ENCODE data around the gene VWA8. TPM values are rescaled to one million over a fixed set of nuclear protein-coding genes. Genes with fewer than 3 reads are reported as not detected.

VWA8 gene
- total RNA-seq, 1 experiment from 2014 or later = 22.6 TPM

GRCh38 chr13:41766439-41766838 is 194.5 kb downstream of the VWA8 start:
- H3K4me3 ChIP-seq (replicated peaks in 1 of 2; ENCODE audit: low read depth in 1 of 2, low read length in 2 of 2) = no peak overlapping the region
- intact Hi-C loops (cut with micrococcal nuclease) = no loop called here
- no peaks in the 10 kb centered on the region for H4K20me1 ChIP-seq (ENCODE audit: insufficient read depth)
- POLR2A ChIA-PET = no interaction called here
- ATAC-seq (no peak), DNase-seq (ENCODE audit: low read depth, low spot score) (no peak)
- H3K27ac ChIP-seq (ENCODE audit: low read depth, low read length) = no peak overlapping the region
- no peaks in the 10 kb centered on the region for H3K4me1 ChIP-seq (ENCODE audit: control insufficient read depth in 1 of 2, insufficient read depth in 2 of 2, low read length in 2 of 2)
- H3K36me3 ChIP-seq (ENCODE audit: control insufficient read depth in 1 of 2, insufficient read depth in 2 of 2, low read length in 2 of 2) = no peaks in the 10 kb centered on the region
- H3K9me2 ChIP-seq (ENCODE audit: insufficient read depth) = no peaks in the 10 kb centered on the region
- BruUV-seq (replicated peaks) = no TSS peak
- CTCF ChIA-PET = no interaction called here
- RAD21 ChIA-PET (ENCODE audit: low non-redundant PET in 1 of 2, low total read pairs in 2 of 2, uncharacterized antibody in 2 of 2, unreplicated experiment in 2 of 2) = no interaction called here
- no peak overlapping the region for H2AFZ ChIP-seq (ENCODE audit: low read depth, low read length, poor library complexity, severe bottlenecking)
- no peaks in the 10 kb centered on the region for H3K79me2 ChIP-seq (ENCODE audit: insufficient read depth, low read length)
- H3K9me3 ChIP-seq (ENCODE audit: control insufficient read depth in 1 of 2, insufficient read depth in 1 of 2, low read depth in 1 of 2, low read length in 2 of 2) = no peaks in the 10 kb centered on the region
- TF ChIP-seq SP1 (IDR thresholded peaks at IDR 0.05; ENCODE audit: low read depth) (no peak), POLR2AphosphoS5 (IDR thresholded peaks at IDR 0.05; ENCODE audit: low read depth, low read length) (no peak), JUND (IDR thresholded peaks at IDR 0.05) (no peak), POLR2A (IDR thresholded peaks at IDR 0.05; ENCODE audit: borderline replicate concordance, extremely low read depth, insufficient read depth, insufficient read length) (no peak), EZH2 (IDR thresholded peaks at IDR 0.05) (no peak), CBX3 (IDR thresholded peaks at IDR 0.05; ENCODE audit: low read depth) (no peak), REST (IDR thresholded peaks at IDR 0.05; ENCODE audit: low read depth) (no peak), FOSL1 (IDR thresholded peaks at IDR 0.05; ENCODE audit: low read depth) (no peak)
- H3K9ac ChIP-seq (ENCODE audit: low read length) = no peak overlapping the region
- no peak overlapping the region for H3K4me2 ChIP-seq (ENCODE audit: low read length)
- no peaks in the 10 kb centered on the region for H3K27me3 ChIP-seq (ENCODE audit: insufficient read depth, low read length)

GRCh38 chr13:41765813-41766212 is 195.1 kb downstream of the VWA8 start:
- no peaks in the 10 kb centered on the region for H4K20me1 ChIP-seq (ENCODE audit: insufficient read depth)
- H3K4me2 ChIP-seq (ENCODE audit: low read length) = no peak overlapping the region
- H3K79me2 ChIP-seq (ENCODE audit: insufficient read depth, low read length) = no peaks in the 10 kb centered on the region
- H2AFZ ChIP-seq (ENCODE audit: low read depth, low read length, poor library complexity, severe bottlenecking) = no peak overlapping the region
- H3K9ac ChIP-seq (ENCODE audit: low read length) = no peak overlapping the region
- no peak for DNase-seq (ENCODE audit: low read depth, low spot score)
- POLR2A ChIA-PET = no interaction called here
- H3K9me3 ChIP-seq (ENCODE audit: control insufficient read depth in 1 of 2, insufficient read depth in 1 of 2, low read depth in 1 of 2, low read length in 2 of 2) = no peaks in the 10 kb centered on the region
- ATAC-seq = no peak
- intact Hi-C loops (cut with micrococcal nuclease) = no loop called here
- H3K4me1 ChIP-seq (ENCODE audit: control insufficient read depth in 1 of 2, insufficient read depth in 2 of 2, low read length in 2 of 2) = no peaks in the 10 kb centered on the region
- H3K27me3 ChIP-seq (ENCODE audit: insufficient read depth, low read length) = no peaks in the 10 kb centered on the region
- H3K27ac ChIP-seq (ENCODE audit: low read depth, low read length) = no peak overlapping the region
- H3K9me2 ChIP-seq (ENCODE audit: insufficient read depth) = no peaks in the 10 kb centered on the region
- no peaks in the 10 kb centered on the region for H3K36me3 ChIP-seq (ENCODE audit: control insufficient read depth in 1 of 2, insufficient read depth in 2 of 2, low read length in 2 of 2)
- CTCF ChIA-PET = no interaction called here
- BruUV-seq (replicated peaks) = no TSS peak
- RAD21 ChIA-PET (ENCODE audit: low non-redundant PET in 1 of 2, low total read pairs in 2 of 2, uncharacterized antibody in 2 of 2, unreplicated experiment in 2 of 2) = no interaction called here
- H3K4me3 ChIP-seq (replicated peaks in 1 of 2; ENCODE audit: low read depth in 1 of 2, low read length in 2 of 2) = no peak overlapping the region
- no peak for TF ChIP-seq FOSL1 (IDR thresholded peaks at IDR 0.05; ENCODE audit: low read depth)
- no peak for TF ChIP-seq CEBPB (IDR thresholded peaks at IDR 0.05; ENCODE audit: low read depth)
- TF ChIP-seq, protein P1, sequence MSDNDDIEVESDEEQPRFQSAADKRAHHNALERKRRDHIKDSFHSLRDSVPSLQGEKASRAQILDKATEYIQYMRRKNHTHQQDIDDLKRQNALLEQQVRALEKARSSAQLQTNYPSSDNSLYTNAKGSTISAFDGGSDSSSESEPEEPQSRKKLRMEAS (IDR thresholded peaks at IDR 0.05) = no peak
- TF ChIP-seq ZBTB33 (IDR thresholded peaks at IDR 0.05; ENCODE audit: extremely low read depth, insufficient replicate concordance, low read length) = no peak
- no peak for TF ChIP-seq POLR2A (IDR thresholded peaks at IDR 0.05; ENCODE audit: borderline replicate concordance, extremely low read depth, insufficient read depth, insufficient read length)
- no peak for TF ChIP-seq ELF1 (IDR thresholded peaks at IDR 0.05; ENCODE audit: borderline replicate concordance, low read depth)
- no peak for TF ChIP-seq TCF7L2 (IDR thresholded peaks at IDR 0.05; ENCODE audit: borderline replicate concordance, extremely low read depth, insufficient read depth, insufficient read length)
- no peak for TF ChIP-seq POLR2AphosphoS5 (IDR thresholded peaks at IDR 0.05; ENCODE audit: low read depth, low read length)
- TF ChIP-seq EZH2 (IDR thresholded peaks at IDR 0.05) = no peak
- no peak for TF ChIP-seq SRF (IDR thresholded peaks at IDR 0.05; ENCODE audit: low read depth)
- TF ChIP-seq RAD21 (IDR thresholded peaks at IDR 0.05; ENCODE audit: low read depth) = no peak
- no peak for TF ChIP-seq JUND (IDR thresholded peaks at IDR 0.05)
- TF ChIP-seq SIN3A (IDR thresholded peaks at IDR 0.05; ENCODE audit: low read depth) = no peak
- TF ChIP-seq EGR1 (IDR thresholded peaks at IDR 0.05; ENCODE audit: low read depth) = no peak
- no peak for TF ChIP-seq SP1 (IDR thresholded peaks at IDR 0.05; ENCODE audit: low read depth)

Data from HCT116 (cell line).